MCF 10A (cell line): Measurements from ENCODE around the gene CALR. TPM values are rescaled to one million over a fixed set of nuclear protein-coding genes. Genes with fewer than 3 reads are reported as not detected.
A peak's percentile ranks its signal among the peaks of the same experiment; 100 is the strongest.
"Not testable (repeated sequence)": the region's sequence is repeated elsewhere in the genome, so short reads cannot be mapped to it uniquely, and the experiment has no call there.

Experiments
- Bru-seq: library from RNA; stranded (reverse); fragments of 400-500 nt; gene quantifications from one replicate; lab custom pipeline; 2021; lab: Mats Ljungman, UMichigan
- BruChase-seq, 2 experiments: library from RNA; stranded (reverse); fragments of 400-500 nt; gene quantifications; one replicate each; lab custom pipeline; 2021; lab: Mats Ljungman, UMichigan
- BruUV-seq: library from RNA; stranded (reverse); fragments of 400-500 nt; replicated peaks from 2 replicates; lab custom pipeline; 2021; lab: Mats Ljungman, UMichigan
- CTCF ChIA-PET: fragments of 300-600 bp; sonication (Branson Sonifier 250); formaldehyde crosslinking; extraction: SDS; loops from one replicate; lab custom pipeline; 2021; ENCODE audit warnings: antibody characterized with exemption, inconsistent platforms; lab: Yijun Ruan, JAX
- POLR2A ChIA-PET: fragments of 300-600, 350-650 bp; sonication (Branson Sonifier 250); formaldehyde crosslinking; extraction: SDS; loops from one replicate; lab custom pipeline; 2020; ENCODE audit warnings: antibody characterized with exemption, inconsistent platforms; lab: Yijun Ruan, JAX
- DNase-seq: peaks from one replicate; pipeline ENCODE4 v3.0.0-alpha.2; 2018; ENCODE audit not compliant: unreplicated experiment
- H3K27ac Mint-ChIP-seq: one replicate; pipeline ENCODE4 v1.8.0; 2022; ENCODE audit warnings: mild to moderate bottlenecking, low read depth, mixed read lengths; ENCODE audit not compliant: unreplicated experiment
- H3K27me3 Mint-ChIP-seq: one replicate; pipeline ENCODE4 v1.8.0; 2022; ENCODE audit warnings: mixed read lengths; ENCODE audit not compliant: insufficient read depth, unreplicated experiment
- H3K36me3 Mint-ChIP-seq: one replicate; pipeline ENCODE4 v1.8.0; 2022; ENCODE audit warnings: mild to moderate bottlenecking, moderate library complexity, mixed read lengths; ENCODE audit not compliant: insufficient read depth, unreplicated experiment
- H3K4me1 Mint-ChIP-seq: one replicate; pipeline ENCODE4 v1.8.0; 2022; ENCODE audit warnings: mixed read lengths; ENCODE audit not compliant: insufficient read depth, unreplicated experiment
- H3K4me3 Mint-ChIP-seq: one replicate; pipeline ENCODE4 v1.8.0; 2022; ENCODE audit warnings: mild to moderate bottlenecking, moderate library complexity, mixed read lengths; ENCODE audit not compliant: unreplicated experiment
- H3K9me3 Mint-ChIP-seq: one replicate; pipeline ENCODE4 v1.8.0; 2022; ENCODE audit warnings: mixed read lengths; ENCODE audit not compliant: unreplicated experiment
- intact Hi-C: fragments of 100-400 bp; cut with micrococcal nuclease; formaldehyde crosslinking; loops from 2 replicates; pipeline ENCODE4 v1.14.1; 2022
- long read RNA-seq: library from polyadenylated mRNA; stranded (forward); transcript quantifications from one replicate; pipeline ENCODE4 v2.0.0, GENCODE V29; 2022
- total RNA-seq: library from RNA; stranded (reverse); gene quantifications from 2 replicates; pipeline ENCODE4 v1.2.3, GENCODE V29; 2022
- TF ChIP-seq, protein P1 (sequence below): fragments of 200-600 bp; IDR thresholded peaks from one replicate; pipeline ENCODE4 v1.8.0; 2022; ENCODE audit warnings: antibody characterized with exemption, mild to moderate bottlenecking; ENCODE audit not compliant: unreplicated experiment

Gene CALR
- 792 and 1,042 TPM in 2 replicates for total RNA-seq
- Bru-seq, nascent RNA = percentile 98 among the genes with signal in this experiment
- BruChase-seq, experiment 1, labeled RNA remaining after a 6-hour chase = percentile 100 among the genes with signal in this experiment
- percentile 99 among the genes with signal in this experiment for BruChase-seq, experiment 2, labeled RNA remaining after a 2-hour chase
- long read RNA-seq, transcript CALR-201 (9 exons, 1,903 nt) = major isoform, 355 of 421 reads
- long read RNA-seq, partial matches to known transcripts = 47 of 421 reads
- long read RNA-seq, other reads (novel, unspliced or antisense) = 19 of 421 reads

DNA sequence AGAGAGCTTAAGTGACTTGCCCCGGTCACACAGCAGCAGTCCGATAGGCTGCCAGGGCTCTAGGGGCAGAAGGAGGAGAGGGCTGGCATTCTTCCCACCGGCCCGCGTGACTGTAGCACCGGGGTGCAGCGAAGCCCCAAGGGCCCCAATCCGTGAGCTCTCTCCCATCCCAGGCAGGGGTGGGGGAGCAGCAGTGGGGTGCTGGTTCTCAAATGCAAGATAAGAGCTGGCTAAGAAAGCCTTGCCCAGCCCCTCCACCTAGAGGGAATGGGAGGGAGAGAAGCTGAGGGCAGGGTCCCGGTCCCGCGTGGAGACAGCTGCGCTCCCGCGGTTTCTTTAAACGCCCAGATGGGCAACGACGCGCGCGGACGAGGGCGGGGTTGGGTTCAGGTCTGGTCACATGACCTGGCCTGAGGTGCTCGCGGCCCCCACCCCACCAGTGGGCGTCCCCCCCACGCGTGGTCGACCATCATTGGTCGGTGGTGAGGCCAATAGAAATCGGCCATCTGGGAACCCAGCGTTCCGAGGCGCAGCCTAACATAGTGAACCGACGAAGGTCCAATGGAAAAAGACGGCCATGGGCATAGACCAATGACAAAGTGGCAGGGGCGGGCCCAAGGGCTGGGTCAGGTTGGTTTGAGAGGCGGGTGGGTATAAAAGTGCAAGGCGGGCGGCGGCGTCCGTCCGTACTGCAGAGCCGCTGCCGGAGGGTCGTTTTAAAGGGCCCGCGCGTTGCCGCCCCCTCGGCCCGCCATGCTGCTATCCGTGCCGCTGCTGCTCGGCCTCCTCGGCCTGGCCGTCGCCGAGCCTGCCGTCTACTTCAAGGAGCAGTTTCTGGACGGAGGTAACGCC, at the start of gene CALR:
TSS of gene CALR (plus strand) at position 683 of the 852 bp plus-strand sequence. CDS start at position 754, 71 bp downstream.
- ChIA-PET CTCF (interaction anchor here (0.6 kb wide), 1 partner anchor 146 kb away, joined by 3 read pairs; no protein-coding TSS in a partner anchor), POLR2A (interaction anchor here (0.6 to 2.2 kb wide), 13 partner anchors 8 to 1125 kb away, joined by 3 to 16 read pairs (median 4); partner anchors contain the start of genes DNASE2, JUNB, RAD23A and SYCE2)
- no TSS peak for BruUV-seq
- H3K4me1 Mint-ChIP-seq = peaks cover 15% of the 10 kb centered on the region
- TF ChIP-seq, protein P1, sequence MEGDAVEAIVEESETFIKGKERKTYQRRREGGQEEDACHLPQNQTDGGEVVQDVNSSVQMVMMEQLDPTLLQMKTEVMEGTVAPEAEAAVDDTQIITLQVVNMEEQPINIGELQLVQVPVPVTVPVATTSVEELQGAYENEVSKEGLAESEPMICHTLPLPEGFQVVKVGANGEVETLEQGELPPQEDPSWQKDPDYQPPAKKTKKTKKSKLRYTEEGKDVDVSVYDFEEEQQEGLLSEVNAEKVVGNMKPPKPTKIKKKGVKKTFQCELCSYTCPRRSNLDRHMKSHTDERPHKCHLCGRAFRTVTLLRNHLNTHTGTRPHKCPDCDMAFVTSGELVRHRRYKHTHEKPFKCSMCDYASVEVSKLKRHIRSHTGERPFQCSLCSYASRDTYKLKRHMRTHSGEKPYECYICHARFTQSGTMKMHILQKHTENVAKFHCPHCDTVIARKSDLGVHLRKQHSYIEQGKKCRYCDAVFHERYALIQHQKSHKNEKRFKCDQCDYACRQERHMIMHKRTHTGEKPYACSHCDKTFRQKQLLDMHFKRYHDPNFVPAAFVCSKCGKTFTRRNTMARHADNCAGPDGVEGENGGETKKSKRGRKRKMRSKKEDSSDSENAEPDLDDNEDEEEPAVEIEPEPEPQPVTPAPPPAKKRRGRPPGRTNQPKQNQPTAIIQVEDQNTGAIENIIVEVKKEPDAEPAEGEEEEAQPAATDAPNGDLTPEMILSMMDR = no peak
- H3K27ac Mint-ChIP-seq = peak within 1 kb of the TSS; percentile 96
- no peaks in the 10 kb centered on the region for H3K27me3 Mint-ChIP-seq
- peak within 1 kb of the TSS; percentile 96 for H3K4me3 Mint-ChIP-seq
- peak; percentile 100 for DNase-seq
- no peaks in the 10 kb centered on the region for H3K9me3 Mint-ChIP-seq
- intact Hi-C loops = no loop called here
- H3K36me3 Mint-ChIP-seq = peaks cover 55% of the 10 kb centered on the region

DNA sequence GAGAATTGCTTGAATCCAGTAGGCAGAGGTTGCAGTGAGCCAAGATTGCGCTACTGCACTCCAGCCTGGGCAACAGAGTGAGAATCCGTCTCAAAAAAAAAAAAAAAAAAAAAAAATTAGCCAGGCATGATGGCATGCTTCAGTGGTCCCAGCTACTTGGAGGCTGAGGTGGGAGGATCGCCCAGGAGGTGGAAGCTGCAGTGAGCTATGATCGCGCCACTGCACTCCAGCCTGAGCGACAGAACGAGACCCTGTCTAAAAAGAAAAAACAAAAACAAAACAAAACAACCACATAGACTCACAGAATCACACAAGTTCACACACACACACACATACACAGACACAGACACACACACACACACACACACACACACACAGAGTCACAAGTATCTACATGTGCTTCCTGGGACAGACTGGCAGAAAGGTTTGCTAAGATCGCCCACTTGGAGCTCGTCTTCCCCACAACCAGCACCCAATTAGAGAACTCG, 48.1 kb upstream of the CALR start:
- H3K27me3 Mint-ChIP-seq, DNase-seq, BruUV-seq, H3K9me3 Mint-ChIP-seq, intact Hi-C loops: not testable (repeated sequence)
- Mint-ChIP-seq H3K27ac (peak overlapping the region; percentile 69), H3K36me3 (peaks cover 21% of the 10 kb centered on the region), H3K4me1 (peaks cover 16% of the 10 kb centered on the region), H3K4me3 (peak overlapping the region; percentile 99)
- ChIA-PET POLR2A (interaction anchor here (0.6 to 2.3 kb wide), 24 partner anchors 9 to 1201 kb away, joined by 3 to 37 read pairs (median 4); partner anchors contain the start of genes DNASE2, FARSA, PRDX2 and RAD23A), CTCF (interaction anchor here (0.6 to 2.3 kb wide), 8 partner anchors 13 to 167 kb away, joined by 3 to 11 read pairs (median 4); no protein-coding TSS in a partner anchor)

DNA sequence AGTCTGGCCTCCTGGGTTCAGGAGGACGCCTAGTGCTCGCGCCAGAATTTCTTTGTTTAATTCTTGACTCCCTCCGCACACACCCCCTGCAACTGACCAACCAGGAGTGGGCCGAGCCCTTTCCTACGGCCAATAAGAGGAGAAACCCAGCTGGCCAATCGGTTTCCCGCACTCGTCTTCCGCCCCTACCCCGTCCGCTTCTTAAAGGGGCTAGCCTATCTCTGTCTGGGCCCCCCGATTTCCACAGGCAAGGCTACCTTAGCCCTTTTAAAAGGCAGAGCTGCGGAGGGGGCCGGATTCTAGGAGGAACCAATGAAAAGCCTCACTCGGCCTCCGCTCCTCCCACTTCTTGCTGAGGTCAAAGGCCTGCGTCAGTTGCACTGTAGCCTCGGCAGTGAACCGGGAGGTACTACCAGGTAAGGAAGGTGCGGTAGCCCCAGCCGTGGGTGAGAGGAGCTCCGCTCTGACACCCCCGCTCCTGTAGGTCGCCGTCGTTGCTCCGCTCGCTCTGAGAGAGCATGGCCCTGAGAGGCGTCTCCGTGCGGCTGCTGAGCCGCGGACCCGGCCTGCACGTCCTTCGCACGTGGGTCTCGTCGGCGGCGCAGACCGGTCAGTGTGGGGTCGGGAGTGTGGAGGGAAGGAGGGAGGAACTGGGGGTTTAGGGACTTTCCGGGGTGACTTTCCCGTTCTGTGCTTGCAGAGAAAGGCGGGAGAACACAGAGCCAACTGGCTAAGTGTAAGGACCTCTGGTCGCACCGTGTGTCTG, 47.4 kb upstream of the CALR start, which contains the start of gene GCDH:
TSS of gene GCDH (plus strand) at position 374 of the 766 bp plus-strand sequence. CDS start at position 519, 145 bp downstream.
- H3K36me3 Mint-ChIP-seq = peaks cover 23% of the 10 kb centered on the region
- H3K27ac Mint-ChIP-seq = peak within 1 kb of the TSS; percentile 69
- intact Hi-C loops = no loop called here
- peak; percentile 100 for DNase-seq
- ChIA-PET POLR2A (interaction anchor here (0.6 to 2.3 kb wide), 26 partner anchors 9 to 1200 kb away, joined by 3 to 37 read pairs (median 4); partner anchors contain the start of genes DNASE2, FARSA, PRDX2 and RAD23A), CTCF (interaction anchor here (0.6 to 2.3 kb wide), 8 partner anchors 13 to 168 kb away, joined by 3 to 11 read pairs (median 4); no protein-coding TSS in a partner anchor)
- no peaks in the 10 kb centered on the region for H3K9me3 Mint-ChIP-seq
- H3K4me1 Mint-ChIP-seq = peaks cover 16% of the 10 kb centered on the region
- BruUV-seq = no TSS peak
- no peaks in the 10 kb centered on the region for H3K27me3 Mint-ChIP-seq
- TF ChIP-seq, protein P1 = no peak
- peak within 1 kb of the TSS; percentile 99 for H3K4me3 Mint-ChIP-seq
